ENCODE data around the gene DOK7. TPM values are rescaled to one million over a fixed set of nuclear protein-coding genes. Genes with fewer than 3 reads are reported as not detected.

Gene DOK7
- total RNA-seq, 1 experiment from 2014 or later, result not detected

GRCh38 chr4:3468154-3468553, 5.0 kb downstream of the DOK7 start:
- H3K4me3 ChIP-seq (ENCODE audit: low read depth, low read length, poor library complexity, severe bottlenecking), result no peak overlapping the region
- no peaks in the 10 kb centered on the region for H3K9me3 ChIP-seq (ENCODE audit: low read depth, low read length, poor library complexity, severe bottlenecking)
- DNase-seq (ENCODE audit: low spot score), result no peak
- H3K4me1 ChIP-seq (ENCODE audit: insufficient read depth, low read length, poor library complexity, severe bottlenecking), result no peaks in the 10 kb centered on the region
- intact Hi-C loops (cut with micrococcal nuclease; ENCODE audit: unreplicated experiment), result no loop called here
- POLR2A ChIA-PET (ENCODE audit: low non-redundant PET), result no interaction called here
- no peak for TF ChIP-seq CTCF (conservative IDR thresholded peaks at IDR 0.05; ENCODE audit: low read depth, low read length)
- TF ChIP-seq EZH2 (IDR thresholded peaks at IDR 0.05; ENCODE audit: borderline replicate concordance, low read depth, low read length, poor library complexity, severe bottlenecking), result no peak
- H3K27ac ChIP-seq (ENCODE audit: low read depth, low read length, poor library complexity, severe bottlenecking), result no peak overlapping the region
- BruUV-seq (replicated peaks), result no TSS peak
- no peaks in the 10 kb centered on the region for H3K36me3 ChIP-seq (ENCODE audit: insufficient read depth, low read length, poor library complexity, severe bottlenecking)
- H3K27me3 ChIP-seq (replicated peaks; ENCODE audit: insufficient read depth, low read depth, low read length, poor library complexity), result no peaks in the 10 kb centered on the region
- CTCF ChIA-PET, result no interaction called here

GRCh38 chr4:3468804-3469203, 5.7 kb downstream of the DOK7 start:
- intact Hi-C loops (cut with micrococcal nuclease; ENCODE audit: unreplicated experiment), result no loop called here
- POLR2A ChIA-PET (ENCODE audit: low non-redundant PET), result no interaction called here
- DNase-seq (ENCODE audit: low spot score), result no peak
- H3K4me1 ChIP-seq (ENCODE audit: insufficient read depth, low read length, poor library complexity, severe bottlenecking), result no peaks in the 10 kb centered on the region
- H3K36me3 ChIP-seq (ENCODE audit: insufficient read depth, low read length, poor library complexity, severe bottlenecking), result no peaks in the 10 kb centered on the region
- H3K4me3 ChIP-seq (ENCODE audit: low read depth, low read length, poor library complexity, severe bottlenecking), result no peak overlapping the region
- CTCF ChIA-PET, result no interaction called here
- no peaks in the 10 kb centered on the region for H3K9me3 ChIP-seq (ENCODE audit: low read depth, low read length, poor library complexity, severe bottlenecking)
- no peak for TF ChIP-seq CTCF (conservative IDR thresholded peaks at IDR 0.05; ENCODE audit: low read depth, low read length)
- TF ChIP-seq EZH2 (IDR thresholded peaks at IDR 0.05; ENCODE audit: borderline replicate concordance, low read depth, low read length, poor library complexity, severe bottlenecking), result no peak
- H3K27me3 ChIP-seq (replicated peaks; ENCODE audit: insufficient read depth, low read depth, low read length, poor library complexity), result no peaks in the 10 kb centered on the region
- H3K27ac ChIP-seq (ENCODE audit: low read depth, low read length, poor library complexity, severe bottlenecking), result no peak overlapping the region
- no TSS peak for BruUV-seq (replicated peaks)

- Histone ChIP-seq H3K27me3 (replicated peaks; ENCODE audit: insufficient read depth, low read depth, low read length, poor library complexity) (no peaks in the 10 kb centered on the region), H3K36me3 (ENCODE audit: insufficient read depth, low read length, poor library complexity, severe bottlenecking) (no peaks in the 10 kb centered on the region), H3K4me1 (ENCODE audit: insufficient read depth, low read length, poor library complexity, severe bottlenecking) (no peaks in the 10 kb centered on the region), H3K4me3 (ENCODE audit: low read depth, low read length, poor library complexity, severe bottlenecking) (no peak overlapping the region), H3K27ac (ENCODE audit: low read depth, low read length, poor library complexity, severe bottlenecking) (no peak overlapping the region), H3K9me3 (ENCODE audit: low read depth, low read length, poor library complexity, severe bottlenecking) (no peaks in the 10 kb centered on the region)
- POLR2A ChIA-PET (ENCODE audit: low non-redundant PET), result no interaction called here
- CTCF ChIA-PET, result no interaction called here
- no peak for TF ChIP-seq EZH2 (IDR thresholded peaks at IDR 0.05; ENCODE audit: borderline replicate concordance, low read depth, low read length, poor library complexity, severe bottlenecking)
- no peak for TF ChIP-seq CTCF (conservative IDR thresholded peaks at IDR 0.05; ENCODE audit: low read depth, low read length)
- intact Hi-C loops (cut with micrococcal nuclease; ENCODE audit: unreplicated experiment), result no loop called here
- no TSS peak for BruUV-seq (replicated peaks)
- no peak for DNase-seq (ENCODE audit: low spot score)
Measured at GRCh38 chr4:3469386-3470243, 6.5 kb downstream of the DOK7 start.

Measured in A673 (cell line).